ENCODE results near the gene CYP2J2. TPM values are rescaled to one million over a fixed set of nuclear protein-coding genes. Genes with fewer than 3 reads are reported as not detected.
"Not testable (repeated sequence)": the region's sequence is repeated elsewhere in the genome, so short reads cannot be mapped to it uniquely, and the experiment has no call there.

The CYP2J2 gene
- polyA plus RNA-seq, 4 donors: 0.96 to 1.4 (median 1.4) TPM

DNA sequence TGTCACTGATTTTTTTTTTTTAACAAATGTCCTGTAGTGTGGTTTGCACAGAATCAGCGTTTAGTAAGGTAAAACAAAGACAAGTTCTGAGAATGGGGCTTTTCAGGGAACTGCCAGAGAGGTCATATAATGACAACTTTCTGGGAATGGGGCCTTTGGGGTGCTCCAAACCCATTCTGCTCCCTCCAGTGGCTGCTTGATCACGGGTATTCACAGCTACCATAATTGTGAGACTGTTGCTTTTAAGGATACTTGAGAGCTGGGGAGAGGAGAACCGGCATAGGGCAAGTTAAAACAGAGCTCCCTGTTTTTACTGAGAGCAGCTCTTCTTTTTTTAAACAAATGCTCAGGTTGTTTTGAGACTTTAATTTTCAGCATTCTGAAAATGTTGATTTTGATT is 48.2 kb downstream of the CYP2J2 start:
- DNase-seq (ENCODE audit: low read depth in 4 of 4, low spot score in 3 of 4): no peak

DNA sequence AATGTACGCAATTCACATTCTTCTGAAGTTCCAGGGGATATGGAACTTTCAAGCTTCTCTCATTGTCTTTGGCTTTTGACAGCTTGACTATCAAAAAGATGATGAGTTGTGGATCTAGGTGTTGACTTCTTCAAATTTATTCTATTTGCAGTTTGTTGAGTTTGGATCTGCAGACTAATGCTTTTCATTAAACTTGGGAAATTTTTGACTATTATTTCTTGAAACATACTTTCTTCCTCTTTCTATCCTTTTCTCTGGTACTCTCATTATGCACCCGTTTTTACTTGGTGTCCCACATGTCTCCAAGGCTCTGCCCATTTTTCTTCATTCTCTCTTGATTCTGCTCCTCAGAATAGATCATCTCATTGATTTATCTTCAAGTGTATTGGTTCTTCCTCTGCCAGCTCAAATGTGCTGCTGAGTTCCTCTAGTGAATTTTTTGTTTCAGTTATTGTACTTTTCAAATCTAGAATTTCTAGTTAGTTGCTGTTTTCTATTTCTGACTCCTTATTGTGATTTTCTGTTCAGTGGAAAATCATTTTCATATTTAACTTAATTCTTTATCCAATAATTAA is 49.4 kb downstream of the CYP2J2 start:
- no peak for DNase-seq (ENCODE audit: low read depth in 4 of 4, low spot score in 3 of 4)

DNA sequence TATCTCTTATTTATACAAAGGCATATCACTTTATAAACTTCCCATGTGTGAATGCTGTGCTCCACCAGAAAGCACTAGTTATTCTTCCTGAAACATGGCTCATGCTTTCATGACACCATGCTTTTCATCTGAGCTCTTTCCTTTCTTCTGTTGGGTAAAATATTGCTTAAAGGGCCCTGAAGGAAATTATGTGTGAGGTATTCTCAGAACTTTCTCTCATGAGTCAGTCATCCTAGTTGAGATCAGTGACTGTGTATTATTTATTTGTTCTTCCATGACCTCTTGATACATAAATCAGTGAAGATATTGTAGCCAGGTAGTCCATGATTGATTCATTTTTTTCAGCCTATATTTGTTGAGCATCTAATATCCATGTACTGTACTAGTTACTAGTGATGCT is 54.8 kb downstream of the CYP2J2 start:
- no peak for DNase-seq (ENCODE audit: low read depth in 4 of 4, low spot score in 3 of 4)

DNA sequence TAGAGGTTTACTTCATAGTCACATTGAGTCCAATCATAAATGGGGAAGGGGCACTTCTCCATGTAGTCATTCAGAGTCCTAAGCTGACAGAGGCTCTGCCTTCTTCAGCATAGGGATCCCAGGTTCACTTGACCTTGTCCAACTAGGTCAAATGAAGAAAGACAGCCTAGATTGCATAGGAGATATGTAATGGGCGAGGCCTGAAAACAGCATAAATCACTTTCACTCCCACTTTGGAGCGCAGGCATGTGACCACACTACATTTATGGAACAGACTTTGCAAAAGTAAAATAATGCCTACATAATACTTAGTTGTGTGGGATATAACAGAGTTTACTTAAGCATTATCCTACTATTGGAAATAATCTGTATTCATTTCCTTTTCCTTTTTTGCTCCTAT is 60.1 kb downstream of the CYP2J2 start:
- DNase-seq (ENCODE audit: low read depth in 4 of 4, low spot score in 3 of 4): no peak

DNA sequence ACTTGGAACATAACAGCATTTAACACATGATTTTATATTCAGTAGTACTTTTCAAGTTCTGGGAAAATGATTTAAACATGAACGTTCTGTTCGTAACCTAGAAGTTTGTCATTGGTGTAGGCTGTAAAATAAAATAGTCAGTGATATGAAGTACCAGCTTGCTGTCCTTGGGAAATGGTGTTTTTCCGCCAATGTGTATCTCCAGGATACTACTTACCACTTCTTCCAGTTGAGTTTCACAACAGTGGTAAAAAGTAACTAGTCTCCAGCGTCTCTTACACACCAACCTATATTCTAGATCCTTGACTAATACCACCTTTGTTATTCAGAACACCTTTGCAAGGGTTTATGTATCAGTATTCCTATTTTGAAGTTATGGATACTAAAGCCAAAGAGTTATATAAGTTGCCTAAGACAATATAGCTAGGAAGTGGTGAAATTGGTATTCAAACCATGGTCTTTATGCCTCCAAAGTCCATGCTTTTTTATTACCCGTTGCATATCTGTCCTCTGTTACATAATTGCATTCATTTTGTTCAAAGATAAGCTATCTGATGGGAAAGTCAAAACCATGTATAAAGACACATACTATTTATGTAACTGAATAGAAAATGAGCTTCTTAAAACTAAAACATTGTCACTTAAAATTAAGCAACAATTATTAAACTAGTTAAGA is 68.8 kb downstream of the CYP2J2 start:
- no peak for DNase-seq (ENCODE audit: low read depth in 4 of 4, low spot score in 3 of 4)

DNA sequence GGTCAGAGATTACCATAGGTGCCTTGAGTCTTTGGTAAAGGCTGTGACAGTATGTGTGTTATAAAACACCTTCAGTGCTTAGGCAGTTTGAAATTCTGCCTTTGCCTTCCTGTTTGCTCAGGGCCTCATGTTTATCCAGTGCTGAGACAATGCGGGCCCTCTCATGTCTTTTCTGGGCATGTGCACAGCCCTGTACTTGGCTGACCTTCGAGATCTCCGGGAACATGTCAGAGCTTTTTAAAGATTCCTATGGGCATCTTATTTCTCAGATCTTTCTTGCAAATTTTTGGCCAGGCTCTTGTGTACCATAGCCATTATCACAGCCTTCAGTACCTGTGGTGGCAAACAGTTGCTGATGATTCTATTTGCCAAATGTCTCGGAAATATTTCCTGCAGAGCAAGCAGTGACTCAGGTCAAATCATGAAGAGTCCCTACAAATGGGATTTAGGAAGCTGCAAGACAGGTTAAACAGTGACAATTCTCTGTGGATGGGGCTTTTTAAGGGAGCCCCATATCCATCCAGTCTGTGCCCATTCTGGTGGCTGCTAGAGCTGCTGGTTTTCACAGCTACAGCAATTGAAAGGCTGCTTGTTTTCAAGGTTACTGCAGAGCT is 69.7 kb downstream of the CYP2J2 start:
- DNase-seq (ENCODE audit: low read depth in 4 of 4, low spot score in 3 of 4): no peak

DNA sequence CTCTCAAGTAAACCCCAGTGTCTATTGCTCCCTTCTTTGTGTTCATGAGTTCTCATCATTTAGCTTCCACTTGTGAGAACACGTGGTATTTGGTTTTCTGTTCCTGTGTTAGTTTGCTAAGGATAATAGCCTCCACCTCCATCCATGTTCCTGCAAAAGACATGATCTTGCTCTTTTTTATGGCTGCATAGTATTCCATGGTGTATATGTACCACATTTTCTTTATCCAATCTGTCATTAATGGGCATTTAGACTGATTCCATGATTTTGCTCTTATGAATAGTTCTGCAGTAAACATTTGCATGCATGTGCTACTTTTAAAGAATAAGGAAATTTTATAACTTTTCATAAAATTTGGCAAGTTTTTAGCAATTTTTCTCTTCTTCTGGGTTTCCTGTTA is 71.3 kb downstream of the CYP2J2 start:
- DNase-seq (ENCODE audit: low read depth in 4 of 4, low spot score in 3 of 4): not testable (repeated sequence)

DNA sequence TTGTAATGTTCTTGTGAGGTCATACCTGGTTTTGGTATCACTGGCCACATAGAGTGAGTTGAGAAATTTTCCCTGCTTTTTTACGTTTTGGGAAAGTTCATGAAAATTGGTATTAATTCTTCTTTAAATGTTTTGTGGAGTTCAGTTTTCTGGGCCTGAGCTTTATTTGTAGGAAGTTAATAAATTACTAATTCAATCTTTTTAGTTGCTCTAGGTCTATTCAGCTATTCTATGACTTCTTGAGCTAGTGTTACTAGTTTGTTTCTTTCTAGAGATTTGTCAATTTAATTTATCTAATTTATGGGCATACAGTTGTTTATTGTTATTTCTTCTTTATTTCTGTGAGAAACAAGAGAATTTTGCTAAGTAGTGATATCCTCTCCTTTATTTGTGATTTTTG is 74.5 kb downstream of the CYP2J2 start:
- DNase-seq (ENCODE audit: low read depth in 4 of 4, low spot score in 3 of 4): no peak

DNA sequence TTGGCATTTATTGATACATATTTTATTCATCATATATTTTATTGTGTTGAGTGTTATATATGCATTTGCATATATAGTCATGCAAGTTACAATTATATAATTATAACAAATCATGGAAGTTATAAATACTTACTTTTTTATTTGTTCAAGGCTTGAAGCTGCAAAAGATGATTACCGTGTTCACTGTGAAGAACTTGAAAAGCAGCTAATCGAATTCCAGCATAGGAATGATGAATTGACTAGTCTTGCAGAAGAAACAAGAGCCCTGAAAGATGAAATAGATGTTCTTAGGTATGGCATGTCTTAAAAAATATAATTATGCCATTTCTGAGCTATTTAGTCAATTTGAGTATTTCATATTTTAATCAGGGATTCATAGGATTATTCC is 79.7 kb downstream of the CYP2J2 start:
- DNase-seq (ENCODE audit: low read depth in 4 of 4, low spot score in 3 of 4): no peak

DNA sequence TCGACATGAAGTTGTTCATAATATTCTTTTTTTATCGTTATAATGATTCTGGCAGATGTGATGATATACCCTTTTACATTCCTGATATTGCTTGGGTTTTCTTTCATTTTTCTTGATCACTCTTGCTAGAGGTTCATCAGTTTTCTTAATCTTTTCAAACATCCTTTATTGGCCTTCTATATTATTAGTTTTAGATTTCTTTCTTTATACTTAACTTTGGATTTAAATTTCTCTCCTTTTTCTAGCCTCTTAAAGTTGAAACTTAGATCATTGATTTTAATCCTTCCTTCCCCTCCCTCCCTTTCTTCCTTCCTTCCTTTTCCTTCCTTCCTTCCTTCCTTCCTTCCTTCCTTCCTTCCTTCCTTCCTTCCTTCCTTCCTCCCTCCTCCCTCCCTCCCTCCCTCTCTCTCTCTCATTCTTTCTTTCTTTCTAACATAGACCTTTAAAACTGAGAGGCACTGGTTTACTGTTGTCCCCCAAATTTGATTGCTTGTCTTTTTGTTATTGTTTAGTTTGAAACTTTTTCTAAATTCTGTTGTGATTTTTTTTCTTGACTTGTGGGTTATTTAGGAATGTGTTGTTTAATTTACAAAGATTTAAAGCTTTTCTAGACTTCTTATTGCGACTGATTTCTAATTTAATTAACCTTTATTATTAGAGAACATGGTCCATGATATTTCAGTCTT is 80.2 kb downstream of the CYP2J2 start:
- no peak for DNase-seq (ENCODE audit: low read depth in 4 of 4, low spot score in 3 of 4)

DNA sequence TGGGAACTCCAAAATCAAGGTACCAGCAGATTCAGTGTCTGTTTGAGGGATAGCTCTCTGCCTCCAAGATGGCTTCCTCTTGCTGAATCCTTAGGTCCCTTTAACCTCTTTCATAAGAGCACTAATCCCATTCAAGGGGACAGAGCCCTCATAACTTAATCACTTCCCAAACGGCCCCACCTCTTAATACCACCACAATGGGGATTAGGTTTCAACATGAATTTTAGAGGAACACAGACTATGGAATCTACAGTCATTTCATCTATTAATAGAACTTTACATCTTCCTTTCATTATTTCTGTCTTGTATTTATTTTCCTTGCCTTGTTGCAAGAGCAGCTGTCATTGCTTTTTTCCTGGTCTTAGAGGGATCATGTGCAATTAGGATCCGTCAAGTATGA is 81.5 kb downstream of the CYP2J2 start:
- no peak for DNase-seq (ENCODE audit: low read depth in 4 of 4, low spot score in 3 of 4)

Other genes starting within 250 kb of the CYP2J2 start
- 10 to 100 TPM; 59.7 to 76.0 (median 74.8) TPM for gene HOOK1, start 111.8 kb downstream of the CYP2J2 start, polyA plus RNA-seq (ENCODE audit: insufficient read length in 4 of 4)
- gene C1orf87, start 147.0 kb upstream of the CYP2J2 start, polyA plus RNA-seq (ENCODE audit: insufficient read length in 4 of 4): under 1 TPM; 0.18 to 0.63 (median 0.26) TPM

Data from right renal pelvis (tissue), 4 donors.